Endothelial cell of umbilical vein (primary cell): Measurements from ENCODE around the gene CYBC1. TPM values are rescaled to one million over a fixed set of nuclear protein-coding genes. Genes with fewer than 3 reads are reported as not detected.

ENCODE experiments used
- BruUV-seq: library from RNA; stranded (reverse); fragments of 400-500 nt; replicated peaks from 2 replicates; lab custom pipeline; 2021; lab: Mats Ljungman, UMichigan
- CTCF ChIA-PET: fragments of 300-600, 350-600 bp; sonication (Branson Sonifier 250); formaldehyde crosslinking; loops from one replicate; lab custom pipeline; 2021; ENCODE audit warnings: antibody characterized with exemption, inconsistent platforms; lab: Charles Lee
- POLR2A ChIA-PET: fragments of 300-600, 350-600 bp; sonication (Branson Sonifier 250); formaldehyde crosslinking; loops from one replicate; lab custom pipeline; 2021; ENCODE audit warnings: antibody characterized with exemption, inconsistent platforms; lab: Charles Lee
- DNase-seq: peaks from one replicate; pipeline ENCODE4 v3.0.0-alpha.2; 2011; ENCODE audit warnings: low read depth, low spot score
- FAIRE-seq: peaks from 2 replicates; lab custom pipeline; 2011; peaks lifted over from hg19 to GRCh38; lab: Jason Lieb, UNC
- H2AFZ ChIP-seq: 2 replicates; pipeline ENCODE4 v1.6.0; 2012; ENCODE audit warnings: low read depth, low read length, control low read depth, inconsistent platforms
- H3K27ac ChIP-seq: 2 replicates; pipeline ENCODE4 v1.5.1; 2011; ENCODE audit warnings: low read depth, mild to moderate bottlenecking, control low read depth, low read length, moderate library complexity; ENCODE audit not compliant: insufficient read depth
- H3K27me3 ChIP-seq, 2 experiments: 2 replicates each; pipeline versions ENCODE4 v1.6.0 to v1.6.1; 2011; ENCODE audit warnings: low read length in 2 of 2, mixed read lengths in 1 of 2; ENCODE audit not compliant: control insufficient read depth in 2 of 2, insufficient read depth in 2 of 2
- H3K36me3 ChIP-seq, 2 experiments: 2 replicates in 1 of 2; 3 replicates in 1 of 2; pipeline ENCODE4 v1.5.1; 2011; ENCODE audit warnings: low read length in 2 of 2, mild to moderate bottlenecking in 1 of 2, moderate library complexity in 1 of 2; ENCODE audit not compliant: control insufficient read depth in 2 of 2, insufficient read depth in 2 of 2; ENCODE audit errors: extremely low read depth in 1 of 2
- H3K4me1 ChIP-seq: 3 replicates; pipeline ENCODE4 v1.5.1; 2011; ENCODE audit warnings: mild to moderate bottlenecking, low read length; ENCODE audit not compliant: control insufficient read depth, insufficient read depth; ENCODE audit errors: extremely low read depth
- H3K4me2 ChIP-seq: 2 replicates; pipeline ENCODE4 v1.6.1; 2011; ENCODE audit warnings: low read length, control low read depth, mixed read lengths; ENCODE audit not compliant: insufficient read depth
- H3K4me3 ChIP-seq, 3 experiments: fragments of 200-600 bp in 1 of 3; sonication (generic), shearing (Covaris generic) in 1 of 3; replicated peaks in 1 of 3; 2 replicates each; pipeline ENCODE4 v1.5.1; 2011 to 2016; ENCODE audit warnings: control low read depth in 3 of 3, low read length in 3 of 3, mild to moderate bottlenecking in 2 of 3, inconsistent platforms in 1 of 3, low read depth in 1 of 3, moderate library complexity in 1 of 3; ENCODE audit not compliant: insufficient read depth in 1 of 3
- H3K79me2 ChIP-seq: 2 replicates; pipeline ENCODE4 v1.6.0; 2012; ENCODE audit warnings: low read length, inconsistent platforms; ENCODE audit not compliant: control insufficient read depth, insufficient read depth
- H3K9ac ChIP-seq: replicated peaks from 2 replicates; pipeline ENCODE3; 2011; ENCODE audit warnings: low read length, control low read depth; ENCODE audit not compliant: insufficient read depth; ENCODE audit errors: extremely low read depth
- H3K9me1 ChIP-seq: replicated peaks from 3 replicates; pipeline ENCODE4 v1.6.0; 2011; ENCODE audit warnings: mild to moderate bottlenecking, low read length; ENCODE audit not compliant: control insufficient read depth, insufficient read depth; ENCODE audit errors: extremely low read depth
- H3K9me3 ChIP-seq: replicated peaks from 2 replicates; pipeline ENCODE4 v1.5.1; 2012; ENCODE audit warnings: low read length, inconsistent platforms; ENCODE audit not compliant: control insufficient read depth, insufficient read depth
- H4K20me1 ChIP-seq: replicated peaks from 2 replicates; pipeline ENCODE3; 2011; ENCODE audit warnings: mild to moderate bottlenecking, low read length; ENCODE audit not compliant: control insufficient read depth, insufficient read depth; ENCODE audit errors: extremely low read depth
- CTCF ChIP-seq, 2 donors: IDR thresholded peaks; 1 replicate in 1 of 2; 2 replicates in 1 of 2; pipeline ENCODE4 v1.5.1; 2011; ENCODE audit warnings: low read length in 2 of 2, mild to moderate bottlenecking in 2 of 2, moderate library complexity in 2 of 2, control low read depth in 1 of 2, inconsistent platforms in 1 of 2, low read depth in 1 of 2; ENCODE audit not compliant: insufficient read depth in 1 of 2; ENCODE audit errors: extremely low read depth in 1 of 2
- EZH2 ChIP-seq: IDR thresholded peaks from 2 replicates; pipeline ENCODE4 v1.6.1; 2012; ENCODE audit warnings: borderline replicate concordance, low read depth, mild to moderate bottlenecking, moderate library complexity, low read length, inconsistent platforms; ENCODE audit not compliant: severe bottlenecking
- FOS ChIP-seq: IDR thresholded peaks from 2 replicates; pipeline ENCODE4 v1.6.1; 2011; ENCODE audit warnings: mild to moderate bottlenecking, low read length, moderate library complexity, borderline replicate concordance; ENCODE audit not compliant: insufficient read depth
- GATA2 ChIP-seq: IDR thresholded peaks from 2 replicates; pipeline ENCODE4 v1.7.0; 2011; ENCODE audit warnings: low read depth, mild to moderate bottlenecking, moderate library complexity, mixed read lengths, low read length; ENCODE audit not compliant: insufficient read length, insufficient read depth
- JUN ChIP-seq: IDR thresholded peaks from 2 replicates; pipeline ENCODE4 v1.6.1; 2011; ENCODE audit warnings: borderline replicate concordance, low read depth; ENCODE audit not compliant: insufficient read length, insufficient read depth
- MAX ChIP-seq: IDR thresholded peaks from 2 replicates; pipeline ENCODE4 v1.6.1; 2011; ENCODE audit not compliant: insufficient read depth, insufficient read length
- MYC ChIP-seq: IDR thresholded peaks from one replicate; pipeline ENCODE4 v1.6.1; 2011; ENCODE audit warnings: mild to moderate bottlenecking, low read depth, low read length
- POLR2A ChIP-seq: IDR thresholded peaks from 2 replicates; pipeline ENCODE4 v1.6.1; 2012; ENCODE audit warnings: low read depth, mild to moderate bottlenecking, control low read depth, low read length
- POLR2AphosphoS5 ChIP-seq: IDR thresholded peaks from 2 replicates; pipeline ENCODE4 v1.6.1; 2012; ENCODE audit warnings: low read depth, mild to moderate bottlenecking, control low read depth, low read length, moderate library complexity; ENCODE audit not compliant: insufficient read depth
- dilution Hi-C: fragments of 300-500 bp; cut with MboI; formaldehyde crosslinking; loops from one replicate; pipeline ENCODE4 v1.15.0; 2019; ENCODE audit warnings: low sequenced_read_pairs; ENCODE audit not compliant: extremely low pct_ligation_motif_present
- intact Hi-C: fragments of 100-400 bp; cut with micrococcal nuclease; formaldehyde crosslinking; loops from one replicate; pipeline ENCODE4 v1.10.0; 2022
- polyA plus RNA-seq, 4 experiments: library from polyadenylated mRNA; depleted of rRNA in 3 of 4; stranded (reverse) in 3 of 4; unstranded in 1 of 4; fragments of >200 nt; gene quantifications; 2 replicates each; pipeline versions ENCODE4 v1.2.1 to v1.2.3, GENCODE V29; 2011 to 2012; ENCODE audit warnings: missing spikeins in 1 of 4
- total RNA-seq: library from RNA; stranded (reverse); gene quantifications from 2 replicates; pipeline ENCODE4 v1.2.3, GENCODE V29; 2021

The CYBC1 gene
- total and polyA plus RNA-seq, 2 donors (not counting 3 experiments of a cell fraction or from before 2014, with no cell fraction given), result 71.8 to 81.5 TPM

DNA sequence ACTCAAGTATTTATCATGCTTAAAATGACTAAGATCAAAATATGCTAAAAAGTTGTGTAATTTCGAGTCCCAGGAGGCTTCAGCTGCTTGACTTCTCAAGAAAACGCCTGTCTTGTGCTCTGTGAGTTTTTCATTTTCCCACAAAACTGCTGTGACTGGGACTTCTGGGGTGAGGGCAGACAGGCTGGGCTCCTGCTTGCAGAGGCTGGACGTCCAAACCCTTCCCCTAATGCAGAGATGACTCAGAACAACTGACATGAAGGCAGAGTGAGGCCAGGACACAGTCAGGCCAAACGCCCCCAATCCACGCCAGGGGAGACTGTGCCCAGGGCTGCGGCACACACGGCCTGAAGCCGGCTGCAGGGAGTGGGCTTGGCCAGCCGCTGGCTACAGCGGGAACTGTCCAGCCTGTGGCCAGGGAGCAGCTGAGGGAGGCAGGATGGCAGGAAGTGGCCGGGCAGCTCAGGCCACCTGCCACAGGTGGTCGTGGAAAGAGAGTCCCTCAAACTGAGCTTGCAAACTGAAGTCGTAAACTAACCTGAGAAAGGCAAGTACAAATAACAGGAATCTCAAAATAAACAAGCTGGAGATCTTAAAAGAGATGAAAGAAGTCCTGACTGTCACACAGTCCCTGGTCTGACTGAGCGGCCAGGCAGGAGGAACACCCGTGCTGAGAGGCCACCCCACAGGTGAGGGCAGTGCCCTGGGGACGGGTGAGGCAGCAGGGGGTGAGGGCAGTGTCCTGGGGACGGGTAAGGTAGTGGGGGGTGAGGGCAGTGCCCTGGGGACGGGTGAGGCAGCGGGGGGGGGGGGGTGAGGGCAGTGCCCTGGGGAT lies 53.7 kb downstream of the CYBC1 start:
- no peaks in the 10 kb centered on the region for H3K79me2 ChIP-seq
- H3K9me1 ChIP-seq, result no peaks in the 10 kb centered on the region
- no peaks in the 10 kb centered on the region for H3K36me3 ChIP-seq
- dilution Hi-C loops, result no loop called here
- H3K4me1 ChIP-seq, result no peaks in the 10 kb centered on the region
- no peak overlapping the region for H3K4me2 ChIP-seq
- no peaks in the 10 kb centered on the region for H4K20me1 ChIP-seq
- no peak overlapping the region for H3K4me3 ChIP-seq
- DNase-seq (no peak), FAIRE-seq (no peak)
- H3K9me3 ChIP-seq, result no peaks in the 10 kb centered on the region
- no peak overlapping the region for H3K27ac ChIP-seq
- ChIA-PET CTCF (interaction anchor here (1.0 kb wide), 1 partner anchor 28 kb away, joined by 3 read pairs; no protein-coding TSS in a partner anchor), POLR2A (no interaction called here)
- H3K9ac ChIP-seq, result no peak overlapping the region
- TF ChIP-seq GATA2 (no peak), MAX (no peak), MYC (no peak), FOS (no peak), POLR2AphosphoS5 (no peak), POLR2A (no peak), CTCF (IDR thresholded peaks at IDR 0.05; ENCODE audit: extremely low read depth in 1 of 2, insufficient read depth in 1 of 2, low read depth in 1 of 2, low read length in 2 of 2) (no peak), EZH2 (no peak), JUN (no peak)
- intact Hi-C loops, result no loop called here
- no peak overlapping the region for H2AFZ ChIP-seq
- H3K27me3 ChIP-seq, result no peaks in the 10 kb centered on the region
- BruUV-seq, result no TSS peak
